BE2C (cell line): ENCODE measurements around the gene MRS2.
"Not testable (repeated sequence)": the region's sequence is repeated elsewhere in the genome, so short reads cannot be mapped to it uniquely, and the experiment has no call there.

Experiments
- DNase-seq: peaks from one replicate; pipeline ENCODE4 v3.0.0-alpha.2; 2020
- H3K27me3 ChIP-seq: fragments of 250-450 bp; sonication (Bioruptor Pico); 2 replicates; pipeline ENCODE4 v1.5.1; 2020; ENCODE audit warnings: mild to moderate bottlenecking
- H3K36me3 ChIP-seq: fragments of 250-450 bp; sonication (Bioruptor Pico); 2 replicates; pipeline ENCODE4 v1.5.1; 2020; ENCODE audit warnings: mild to moderate bottlenecking
- H3K4me1 ChIP-seq: fragments of 250-450 bp; sonication (Bioruptor Pico); 2 replicates; pipeline ENCODE4 v1.5.1; 2020
- H3K4me3 ChIP-seq: 2 replicates; pipeline ENCODE4 v1.5.1; 2011; ENCODE audit warnings: low read depth, low read length
- H3K9me3 ChIP-seq: fragments of 250-450 bp; sonication (Bioruptor Pico); 2 replicates; pipeline ENCODE4 v1.5.1; 2020
- CTCF ChIP-seq: IDR thresholded peaks from 2 replicates; pipeline ENCODE4 v1.5.1; 2012; ENCODE audit warnings: mild to moderate bottlenecking, low read depth, low read length

MRS2 gene

GRCh38 chr6:24408719-24409410 lies 6.1 kb downstream of the MRS2 start:
- Histone ChIP-seq H3K36me3 (peaks cover 50% of the 10 kb centered on the region), H3K4me1 (no peaks in the 10 kb centered on the region), H3K27me3 (no peaks in the 10 kb centered on the region), H3K9me3 (no peaks in the 10 kb centered on the region), H3K4me3 (no peak overlapping the region)
- no peak for TF ChIP-seq CTCF
- no peak for DNase-seq

- TF ChIP-seq CTCF = no peak
- Histone ChIP-seq H3K4me1 (no peaks in the 10 kb centered on the region), H3K4me3 (no peak overlapping the region), H3K9me3 (no peaks in the 10 kb centered on the region), H3K36me3 (peaks cover 57% of the 10 kb centered on the region), H3K27me3 (no peaks in the 10 kb centered on the region)
- DNase-seq = no peak
These were observed 7.9 kb downstream of the MRS2 start for GRCh38 chr6:24410622-24411021.

GRCh38 chr6:24412294-24412693 lies 9.6 kb downstream of the MRS2 start:
- TF ChIP-seq CTCF = no peak
- no peaks in the 10 kb centered on the region for H3K4me1 ChIP-seq
- peaks cover 71% of the 10 kb centered on the region for H3K36me3 ChIP-seq
- H3K27me3 ChIP-seq = no peaks in the 10 kb centered on the region
- H3K9me3 ChIP-seq = no peaks in the 10 kb centered on the region
- H3K4me3 ChIP-seq = no peak overlapping the region
- DNase-seq = no peak

- H3K27me3 ChIP-seq, DNase-seq, H3K4me1 ChIP-seq, H3K9me3 ChIP-seq, H3K4me3 ChIP-seq: not testable (repeated sequence)
- H3K36me3 ChIP-seq = peaks cover 77% of the 10 kb centered on the region
These were observed 11.8 kb downstream of the MRS2 start for GRCh38 chr6:24414531-24414930.

GRCh38 chr6:24415753-24416152 lies 13.0 kb downstream of the MRS2 start:
- DNase-seq = no peak
- H3K36me3 ChIP-seq = peaks cover 77% of the 10 kb centered on the region
- no peaks in the 10 kb centered on the region for H3K9me3 ChIP-seq
- no peaks in the 10 kb centered on the region for H3K27me3 ChIP-seq
- no peak for TF ChIP-seq CTCF
- no peaks in the 10 kb centered on the region for H3K4me1 ChIP-seq
- H3K4me3 ChIP-seq = no peak overlapping the region

GRCh38 chr6:24419526-24419925 lies 16.8 kb downstream of the MRS2 start:
- peaks cover 84% of the 10 kb centered on the region for H3K36me3 ChIP-seq
- no peak for TF ChIP-seq CTCF
- H3K9me3 ChIP-seq = no peaks in the 10 kb centered on the region

More at GRCh38 chr6:24419526-24419925, 16.8 kb downstream of the MRS2 start:
- Histone ChIP-seq H3K4me1 (no peaks in the 10 kb centered on the region), H3K27me3 (no peaks in the 10 kb centered on the region), H3K4me3 (no peak overlapping the region)
- no peak for DNase-seq
